HepG2 (cell line): ENCODE measurements around the gene IGDCC3.
A peak's percentile ranks its signal among the peaks of the same experiment; 100 is the strongest.

ENCODE experiments used
- AGO1 ChIP-seq: fragments of 200-400 bp; formaldehyde crosslinking; IDR thresholded peaks from 2 replicates; pipeline ENCODE4 v1.6.1; 2017; ENCODE audit warnings: mild to moderate bottlenecking, low read depth, low read length, moderate library complexity; ENCODE audit not compliant: poor library complexity, severe bottlenecking
- CREM ChIP-seq, 2 experiments: sonication (generic) in 1 of 2; formaldehyde crosslinking in 1 of 2; IDR thresholded peaks; 2 replicates each; pipeline versions ENCODE4 v1.4.0 to v1.6.1; 2016 to 2020; ENCODE audit warnings: antibody characterized with exemption in 1 of 2, mild to moderate bottlenecking in 1 of 2, missing genetic modification reagents in 1 of 2
- HOXA5 ChIP-seq: sonication (generic); formaldehyde crosslinking; IDR thresholded peaks from 2 replicates; pipeline ENCODE4 v1.4.0; 2020; ENCODE audit warnings: missing genetic modification reagents
- POLR2A ChIP-seq, 2 experiments: IDR thresholded peaks; 2 replicates each; pipeline ENCODE4 v1.6.1; 2011; ENCODE audit warnings: low read depth in 2 of 2, low read length in 2 of 2, mild to moderate bottlenecking in 1 of 2, moderate library complexity in 1 of 2; ENCODE audit not compliant: insufficient read depth in 1 of 2
- POLR2AphosphoS5 ChIP-seq: IDR thresholded peaks from 2 replicates; pipeline ENCODE4 v1.6.1; 2012; ENCODE audit warnings: low read depth, low read length
- ZNF160 ChIP-seq: sonication (generic); formaldehyde crosslinking; IDR thresholded peaks from 2 replicates; pipeline ENCODE4 v1.8.0; 2022; ENCODE audit warnings: mild to moderate bottlenecking, inconsistent platforms, missing genetic modification reagents
- ZNF788 ChIP-seq: sonication (generic); formaldehyde crosslinking; IDR thresholded peaks from 2 replicates; pipeline ENCODE4 v1.5.0; 2020; ENCODE audit warnings: mild to moderate bottlenecking, missing genetic modification reagents, borderline replicate concordance
- TF ChIP-seq, protein P1 (sequence below): sonication (generic); formaldehyde crosslinking; IDR thresholded peaks from 2 replicates; pipeline ENCODE4 v1.5.0; 2020; ENCODE audit warnings: mild to moderate bottlenecking, missing genetic modification reagents, moderate library complexity
- TF ChIP-seq, protein P2 (sequence below): sonication (generic); formaldehyde crosslinking; IDR thresholded peaks from 2 replicates; pipeline ENCODE4 v1.5.1; 2020; ENCODE audit warnings: missing genetic modification reagents, mild to moderate bottlenecking, borderline replicate concordance
- TF ChIP-seq, protein P3 (sequence below): sonication (generic); formaldehyde crosslinking; IDR thresholded peaks from one replicate; pipeline ENCODE4 v1.5.1; 2020; ENCODE audit warnings: mild to moderate bottlenecking, missing genetic modification reagents; ENCODE audit errors: not compliant biosample characterization

DNA sequence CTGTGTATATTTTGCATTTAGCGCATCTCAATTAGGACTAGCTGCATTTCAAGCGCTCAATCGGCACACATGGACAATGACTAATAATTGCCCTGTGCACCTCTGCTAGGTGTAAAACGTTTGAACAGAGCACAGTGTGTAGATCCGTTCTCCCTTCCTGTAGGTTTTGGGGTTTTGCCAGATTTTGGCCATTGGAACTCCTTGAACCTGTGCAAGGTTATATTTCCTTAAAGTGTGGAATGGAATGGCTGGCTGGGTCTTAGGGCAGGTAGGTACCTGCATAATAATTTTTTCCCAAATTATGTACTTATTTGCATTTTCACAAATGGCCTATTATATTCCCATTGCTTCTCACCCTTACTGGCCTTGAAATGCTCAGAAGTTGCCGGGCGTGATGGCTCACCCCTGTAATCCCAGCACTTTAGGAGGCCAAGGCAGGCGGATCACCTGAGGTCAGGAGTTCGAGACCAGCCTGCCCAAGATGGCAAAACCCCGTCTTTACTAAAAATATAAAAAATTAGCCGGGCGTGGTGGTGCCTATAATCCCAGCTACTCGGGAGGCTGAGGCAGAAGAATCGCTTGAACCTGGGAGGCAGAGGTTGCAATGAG lies 72.5 kb downstream of the IGDCC3 start:
- TF ChIP-seq, protein P1, sequence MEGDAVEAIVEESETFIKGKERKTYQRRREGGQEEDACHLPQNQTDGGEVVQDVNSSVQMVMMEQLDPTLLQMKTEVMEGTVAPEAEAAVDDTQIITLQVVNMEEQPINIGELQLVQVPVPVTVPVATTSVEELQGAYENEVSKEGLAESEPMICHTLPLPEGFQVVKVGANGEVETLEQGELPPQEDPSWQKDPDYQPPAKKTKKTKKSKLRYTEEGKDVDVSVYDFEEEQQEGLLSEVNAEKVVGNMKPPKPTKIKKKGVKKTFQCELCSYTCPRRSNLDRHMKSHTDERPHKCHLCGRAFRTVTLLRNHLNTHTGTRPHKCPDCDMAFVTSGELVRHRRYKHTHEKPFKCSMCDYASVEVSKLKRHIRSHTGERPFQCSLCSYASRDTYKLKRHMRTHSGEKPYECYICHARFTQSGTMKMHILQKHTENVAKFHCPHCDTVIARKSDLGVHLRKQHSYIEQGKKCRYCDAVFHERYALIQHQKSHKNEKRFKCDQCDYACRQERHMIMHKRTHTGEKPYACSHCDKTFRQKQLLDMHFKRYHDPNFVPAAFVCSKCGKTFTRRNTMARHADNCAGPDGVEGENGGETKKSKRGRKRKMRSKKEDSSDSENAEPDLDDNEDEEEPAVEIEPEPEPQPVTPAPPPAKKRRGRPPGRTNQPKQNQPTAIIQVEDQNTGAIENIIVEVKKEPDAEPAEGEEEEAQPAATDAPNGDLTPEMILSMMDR, result no peak
- TF ChIP-seq HOXA5, result no peak
- no peak; a peak in 1 of 4 replicates for TF ChIP-seq POLR2A (IDR thresholded peaks at IDR 0.05; ENCODE audit: insufficient read depth in 1 of 2, low read depth in 2 of 2, low read length in 2 of 2)
- TF ChIP-seq, protein P2, sequence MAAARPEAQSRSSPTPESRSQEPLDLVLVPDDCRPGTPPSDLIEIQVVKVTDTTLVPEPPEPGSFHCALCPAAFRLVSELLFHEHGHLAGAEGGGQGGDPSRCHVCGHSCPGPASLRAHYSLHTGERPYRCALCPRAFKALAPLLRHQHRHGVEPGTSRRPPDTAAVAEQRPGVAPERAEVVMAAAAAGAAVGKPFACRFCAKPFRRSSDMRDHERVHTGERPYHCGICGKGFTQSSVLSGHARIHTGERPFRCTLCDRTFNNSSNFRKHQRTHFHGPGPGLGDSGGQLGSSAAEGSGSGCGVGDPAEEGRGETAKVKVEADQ, result no peak
- TF ChIP-seq CREM (IDR thresholded peaks at IDR 0.05), result no peak
- no peak for TF ChIP-seq CREM (CRISPR knock-in tag; IDR thresholded peaks at IDR 0.05)
- TF ChIP-seq POLR2AphosphoS5, result no peak
- no peak for TF ChIP-seq ZNF160 (CRISPR knock-in tag)
- no peak for TF ChIP-seq AGO1
- TF ChIP-seq ZNF788 (CRISPR knock-in tag), result 0 out of 2 replicates have a peak, but pooled peaks have one; percentile 10
- TF ChIP-seq, protein P3, sequence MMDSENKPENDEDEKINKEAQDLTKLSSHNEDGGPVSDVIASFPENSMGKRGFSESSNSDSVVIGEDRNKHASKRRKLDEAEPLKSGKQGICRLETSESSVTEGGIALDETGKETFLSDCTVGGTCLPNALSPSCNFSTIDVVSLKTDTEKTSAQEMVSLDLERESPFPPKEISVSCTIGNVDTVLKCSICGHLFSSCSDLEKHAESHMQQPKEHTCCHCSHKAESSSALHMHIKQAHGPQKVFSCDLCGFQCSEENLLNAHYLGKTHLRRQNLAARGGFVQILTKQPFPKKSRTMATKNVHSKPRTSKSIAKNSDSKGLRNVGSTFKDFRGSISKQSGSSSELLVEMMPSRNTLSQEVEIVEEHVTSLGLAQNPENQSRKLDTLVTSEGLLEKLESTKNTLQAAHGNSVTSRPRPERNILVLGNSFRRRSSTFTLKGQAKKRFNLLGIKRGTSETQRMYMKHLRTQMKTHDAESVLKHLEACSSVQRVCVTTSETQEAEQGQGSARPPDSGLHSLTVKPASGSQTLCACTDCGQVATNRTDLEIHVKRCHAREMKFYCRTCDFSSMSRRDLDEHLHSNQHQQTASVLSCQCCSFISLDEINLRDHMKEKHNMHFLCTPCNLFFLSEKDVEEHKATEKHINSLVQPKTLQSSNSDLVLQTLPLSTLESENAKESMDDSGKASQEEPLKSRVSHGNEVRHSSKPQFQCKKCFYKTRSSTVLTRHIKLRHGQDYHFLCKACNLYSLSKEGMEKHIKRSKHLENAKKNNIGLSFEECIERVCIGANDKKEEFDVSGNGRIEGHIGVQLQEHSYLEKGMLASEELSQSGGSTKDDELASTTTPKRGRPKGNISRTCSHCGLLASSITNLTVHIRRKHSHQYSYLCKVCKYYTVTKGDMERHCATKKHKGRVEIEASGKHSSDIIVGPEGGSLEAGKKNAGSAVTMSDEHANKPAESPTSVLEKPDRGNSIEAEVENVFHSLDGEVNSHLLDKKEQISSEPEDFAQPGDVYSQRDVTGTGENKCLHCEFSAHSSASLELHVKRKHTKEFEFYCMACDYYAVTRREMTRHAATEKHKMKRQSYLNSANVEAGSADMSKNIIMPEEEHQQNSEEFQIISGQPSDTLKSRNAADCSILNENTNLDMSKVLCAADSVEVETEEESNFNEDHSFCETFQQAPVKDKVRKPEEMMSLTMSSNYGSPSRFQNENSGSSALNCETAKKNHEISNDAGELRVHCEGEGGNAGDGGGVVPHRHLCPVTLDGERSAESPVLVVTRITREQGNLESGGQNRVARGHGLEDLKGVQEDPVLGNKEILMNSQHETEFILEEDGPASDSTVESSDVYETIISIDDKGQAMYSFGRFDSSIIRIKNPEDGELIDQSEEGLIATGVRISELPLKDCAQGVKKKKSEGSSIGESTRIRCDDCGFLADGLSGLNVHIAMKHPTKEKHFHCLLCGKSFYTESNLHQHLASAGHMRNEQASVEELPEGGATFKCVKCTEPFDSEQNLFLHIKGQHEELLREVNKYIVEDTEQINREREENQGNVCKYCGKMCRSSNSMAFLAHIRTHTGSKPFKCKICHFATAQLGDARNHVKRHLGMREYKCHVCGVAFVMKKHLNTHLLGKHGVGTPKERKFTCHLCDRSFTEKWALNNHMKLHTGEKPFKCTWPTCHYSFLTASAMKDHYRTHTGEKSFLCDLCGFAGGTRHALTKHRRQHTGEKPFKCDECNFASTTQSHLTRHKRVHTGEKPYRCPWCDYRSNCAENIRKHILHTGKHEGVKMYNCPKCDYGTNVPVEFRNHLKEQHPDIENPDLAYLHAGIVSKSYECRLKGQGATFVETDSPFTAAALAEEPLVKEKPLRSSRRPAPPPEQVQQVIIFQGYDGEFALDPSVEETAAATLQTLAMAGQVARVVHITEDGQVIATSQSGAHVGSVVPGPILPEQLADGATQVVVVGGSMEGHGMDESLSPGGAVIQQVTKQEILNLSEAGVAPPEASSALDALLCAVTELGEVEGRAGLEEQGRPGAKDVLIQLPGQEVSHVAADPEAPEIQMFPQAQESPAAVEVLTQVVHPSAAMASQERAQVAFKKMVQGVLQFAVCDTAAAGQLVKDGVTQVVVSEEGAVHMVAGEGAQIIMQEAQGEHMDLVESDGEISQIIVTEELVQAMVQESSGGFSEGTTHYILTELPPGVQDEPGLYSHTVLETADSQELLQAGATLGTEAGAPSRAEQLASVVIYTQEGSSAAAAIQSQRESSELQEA (CRISPR knock-in tag), result no peak
